HG03097 (cell line): Measurements from ENCODE around the gene EIF4G3.
"Not testable (repeated sequence)": the region's sequence is repeated elsewhere in the genome, so short reads cannot be mapped to it uniquely, and the experiment has no call there.

ENCODE experiments used
- ATAC-seq: cut with Tn5 transposase; IDR thresholded peaks from one replicate; pipeline ENCODE4 v1.9.1; 2021; ENCODE audit not compliant: unreplicated experiment, low FRiP score

Gene EIF4G3

GRCh38 chr1:21106709-21107108 lies 70.0 kb downstream of the EIF4G3 start:
- ATAC-seq: no peak

DNA sequence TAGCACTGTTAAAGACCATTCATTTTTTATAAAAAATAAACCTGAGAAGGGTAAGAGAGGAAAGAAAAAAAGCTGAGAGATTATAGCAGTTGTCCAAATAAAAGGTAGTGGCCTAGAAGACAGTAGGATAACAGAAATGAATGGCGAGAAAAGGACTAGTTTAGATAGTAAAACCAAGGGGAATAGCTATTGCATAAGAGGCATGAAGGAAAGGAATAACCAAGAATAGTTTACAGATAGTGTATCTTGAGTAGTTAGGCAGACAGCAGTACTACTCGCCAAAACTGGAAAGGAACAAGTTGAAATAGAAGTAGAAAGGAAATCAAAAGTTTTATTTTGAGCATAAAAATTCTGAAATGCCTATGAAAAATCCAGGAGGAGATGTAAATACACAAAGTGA lies 70.5 kb downstream of the EIF4G3 start:
- no peak for ATAC-seq

- no peak for ATAC-seq
These were observed 70.9 kb downstream of the EIF4G3 start for GRCh38 chr1:21105807-21106206.

DNA sequence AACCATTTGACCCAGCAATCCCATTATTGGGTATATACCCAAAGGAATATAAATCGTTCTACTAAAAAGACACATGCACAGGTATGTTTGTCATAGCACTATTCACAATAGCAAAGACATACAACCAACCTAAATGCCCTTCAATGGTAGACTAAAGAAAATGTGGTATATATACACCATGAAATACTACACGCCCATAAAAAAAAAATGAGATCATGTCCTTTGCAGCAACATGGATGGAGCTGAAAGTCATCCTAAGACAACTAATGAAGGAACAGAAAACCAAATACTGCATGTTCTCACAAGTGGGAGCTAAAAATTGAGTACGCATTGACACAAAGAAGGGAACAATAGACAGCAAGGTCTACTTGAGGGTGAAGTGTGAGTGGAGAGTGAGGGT lies 72.0 kb downstream of the EIF4G3 start:
- no peak for ATAC-seq

GRCh38 chr1:21100481-21100921 lies 76.2 kb downstream of the EIF4G3 start:
- ATAC-seq: no peak

DNA sequence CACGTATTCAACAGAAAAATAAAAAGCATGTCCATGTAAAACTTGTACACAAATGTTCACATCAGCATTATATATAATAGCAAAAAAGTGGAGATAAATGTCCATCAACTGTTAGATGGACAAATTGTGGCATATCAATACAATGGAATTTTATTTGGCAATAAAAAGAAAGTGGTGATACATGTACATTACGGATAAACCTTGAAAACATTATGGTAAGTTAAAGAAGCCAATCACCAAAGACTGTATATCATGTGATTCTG lies 76.9 kb downstream of the EIF4G3 start:
- ATAC-seq: no peak

DNA sequence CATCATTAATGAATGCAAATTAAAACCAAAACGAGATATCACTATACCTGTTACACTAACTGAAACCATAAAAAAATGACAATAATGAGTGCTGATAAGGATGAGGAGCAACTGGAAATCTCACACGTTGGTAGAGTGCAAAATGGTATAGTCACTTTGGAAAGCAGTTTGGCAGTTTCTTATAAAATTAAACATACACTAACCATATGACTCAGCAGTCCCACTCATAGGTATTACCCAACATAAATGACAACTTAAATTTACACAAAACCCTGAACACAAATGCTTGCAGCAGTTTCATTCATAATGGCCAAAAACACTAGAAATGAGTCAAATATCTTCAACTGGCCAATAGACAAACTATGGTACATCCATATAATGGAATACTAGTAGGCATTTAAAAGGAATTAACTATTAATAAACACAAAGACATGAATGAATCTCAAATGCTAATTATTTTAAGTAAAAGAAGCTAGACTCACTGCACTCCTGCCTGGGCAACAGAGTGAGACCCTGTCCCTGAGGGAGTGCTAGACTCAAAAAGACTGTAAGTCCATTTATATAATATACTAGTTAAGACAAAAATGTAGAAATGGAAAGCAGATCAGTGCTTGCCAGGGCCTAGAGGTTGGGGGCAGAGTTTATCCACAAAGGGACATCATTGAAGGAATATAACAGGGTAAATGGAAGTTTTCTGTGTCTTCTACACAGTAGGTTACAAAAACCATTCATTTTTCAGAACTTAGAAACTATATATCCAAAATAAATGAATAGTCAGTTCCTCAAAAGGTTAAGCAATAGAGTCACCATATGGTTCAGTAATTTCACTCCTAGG lies 77.4 kb downstream of the EIF4G3 start:
- ATAC-seq: no peak

GRCh38 chr1:21098186-21098915 lies 78.3 kb downstream of the EIF4G3 start:
- no peak for ATAC-seq

DNA sequence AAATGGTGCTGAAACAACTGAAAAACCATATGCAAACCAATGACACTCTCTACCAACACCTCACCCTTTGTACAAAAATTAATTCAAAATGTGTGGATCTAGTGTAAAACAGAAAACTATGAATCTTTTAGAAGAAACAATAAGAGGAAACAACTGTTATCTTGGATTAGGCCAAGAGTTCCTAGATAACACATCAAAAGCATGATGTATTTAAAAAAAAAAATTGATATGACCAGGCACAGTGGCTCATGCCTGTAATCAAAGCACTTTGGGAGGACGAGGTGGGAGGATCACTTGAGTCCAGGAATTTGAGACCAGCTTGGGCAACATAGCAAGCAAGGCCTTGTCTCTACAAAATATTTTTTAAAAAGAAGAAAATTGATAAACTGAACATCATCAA lies 79.0 kb downstream of the EIF4G3 start:
- ATAC-seq: no peak

DNA sequence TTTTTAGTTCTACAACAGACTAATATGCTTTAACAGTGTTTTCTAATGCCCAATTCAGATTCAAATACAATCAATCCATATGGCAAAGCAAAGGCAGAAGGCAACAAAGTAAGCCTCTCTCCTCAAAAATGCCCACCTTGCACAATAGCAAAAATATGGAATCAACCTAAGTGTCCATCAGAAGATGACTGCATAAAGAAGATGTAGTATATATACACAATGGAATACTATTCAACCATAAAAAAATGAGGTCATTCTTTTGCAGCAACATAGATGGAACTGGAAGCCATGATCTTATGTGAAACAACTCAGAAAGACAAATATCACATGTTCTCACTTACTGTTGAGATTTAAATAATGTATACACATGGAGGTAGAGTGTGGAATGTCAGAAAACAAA lies 80.7 kb downstream of the EIF4G3 start:
- ATAC-seq: no peak

DNA sequence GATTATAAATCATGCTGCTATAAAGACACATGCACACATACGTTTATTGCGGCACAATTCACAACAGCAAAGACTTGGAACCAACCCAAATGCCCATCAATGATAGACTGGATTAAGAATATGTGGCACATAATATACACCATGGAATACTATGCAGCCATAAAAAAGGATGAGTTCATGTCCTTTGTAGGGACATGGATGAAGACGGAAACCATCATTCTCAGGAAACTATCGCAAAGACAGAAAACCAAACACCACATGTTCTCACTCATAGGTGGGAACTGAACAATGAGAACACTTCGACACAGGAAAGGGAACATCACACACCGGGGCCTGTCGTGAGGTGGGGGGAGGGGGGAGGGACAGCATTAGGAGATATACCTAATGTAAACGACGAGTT lies 82.4 kb downstream of the EIF4G3 start:
- ATAC-seq: not testable (repeated sequence)

- ATAC-seq: not testable (repeated sequence)
These were observed 83.3 kb downstream of the EIF4G3 start for GRCh38 chr1:21093271-21093958.

- not testable (repeated sequence) for ATAC-seq
These were observed 84.2 kb downstream of the EIF4G3 start for GRCh38 chr1:21092545-21092944.

GRCh38 chr1:21091053-21091690 lies 85.5 kb downstream of the EIF4G3 start:
- ATAC-seq: not testable (repeated sequence)

DNA sequence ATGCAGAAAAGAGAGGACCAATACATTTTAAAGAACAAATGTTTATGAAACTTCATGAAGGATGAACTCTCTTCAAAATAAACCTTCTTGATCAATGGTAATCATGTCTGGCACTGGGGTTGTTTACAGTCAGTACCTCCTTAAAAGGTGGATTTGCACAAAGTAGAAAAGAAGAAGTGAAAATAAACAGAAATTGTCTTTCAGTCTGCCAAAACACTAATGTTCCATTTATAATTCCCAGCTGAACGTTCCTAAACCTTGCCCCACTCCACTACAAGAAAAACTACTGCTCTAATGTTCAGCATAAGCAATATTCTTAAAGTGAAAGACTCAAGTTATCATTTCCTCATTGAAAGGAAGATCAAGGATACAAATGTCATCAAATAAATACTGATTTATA lies 86.2 kb downstream of the EIF4G3 start:
- no peak for ATAC-seq

GRCh38 chr1:21089731-21090130 lies 87.0 kb downstream of the EIF4G3 start:
- no peak for ATAC-seq

GRCh38 chr1:21089299-21089698 lies 87.4 kb downstream of the EIF4G3 start:
- no peak for ATAC-seq

DNA sequence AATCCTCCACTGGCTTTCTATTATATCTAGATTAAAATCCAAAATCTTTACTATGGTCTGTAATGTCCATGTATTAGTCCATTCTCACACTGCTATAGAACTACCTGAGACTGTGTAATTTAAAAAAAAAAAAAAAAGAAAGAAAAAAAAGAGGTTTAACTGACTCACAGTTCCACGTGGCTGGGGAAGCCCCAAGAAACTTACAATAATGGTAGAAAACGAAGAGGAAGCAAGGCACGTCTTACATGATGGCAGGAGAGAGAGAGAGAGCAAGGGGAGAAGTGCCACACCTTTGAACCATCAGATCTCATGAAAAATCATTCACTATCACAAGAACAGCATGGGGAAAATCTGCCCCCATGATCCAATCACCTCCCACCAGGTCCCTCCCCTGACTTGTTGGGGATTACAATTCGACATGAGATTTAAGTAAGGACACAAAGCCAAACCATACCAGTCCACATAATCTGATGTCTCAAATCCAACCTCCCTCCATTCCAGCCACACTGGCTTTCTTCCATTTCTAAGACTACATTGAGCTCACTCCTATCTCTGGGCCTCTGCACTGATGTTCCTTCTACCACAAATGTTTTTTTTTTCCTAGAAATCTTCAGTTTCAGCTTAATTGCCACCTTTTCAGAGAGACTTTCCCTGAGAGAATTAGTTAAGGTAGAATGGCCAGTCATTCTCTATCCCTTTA lies 92.4 kb downstream of the EIF4G3 start:
- ATAC-seq: no peak

DNA sequence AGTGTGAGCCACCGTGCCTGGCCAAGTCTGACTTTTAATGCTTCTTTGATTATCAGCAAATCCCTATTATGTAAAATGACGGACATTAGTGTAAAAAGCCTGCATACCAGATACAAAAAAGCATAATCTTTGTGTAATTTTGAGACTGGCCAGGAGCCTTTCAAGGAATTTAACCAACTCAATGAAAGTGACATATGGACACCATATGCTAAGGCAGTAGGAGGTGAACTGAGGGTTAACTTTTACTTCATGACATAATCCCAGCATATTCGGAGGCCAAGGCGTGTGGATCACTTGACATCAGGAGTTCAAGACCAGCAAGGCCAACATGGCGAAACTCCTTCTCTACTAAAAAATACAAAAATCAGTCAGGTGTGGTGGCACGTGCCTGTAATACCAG lies 94.6 kb downstream of the EIF4G3 start:
- ATAC-seq: no peak

DNA sequence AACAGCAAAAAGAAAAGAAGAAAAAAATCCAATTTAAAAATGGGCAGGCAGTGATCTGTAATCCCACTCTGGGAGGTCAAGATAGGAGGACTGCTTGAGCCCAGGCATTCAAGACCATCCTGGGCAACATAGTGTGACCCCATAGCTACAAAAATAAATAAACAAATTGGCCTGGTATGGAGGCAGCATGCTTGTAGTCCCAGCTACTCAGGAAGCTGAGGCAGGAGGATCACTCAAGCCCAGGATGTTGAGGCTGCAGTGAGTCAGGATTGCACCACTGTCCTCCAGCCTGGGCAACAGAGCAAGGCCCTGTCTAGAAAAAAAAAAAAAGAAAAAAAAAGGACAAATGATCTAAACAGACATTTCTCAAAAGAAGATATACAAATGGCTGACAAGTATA lies 99.6 kb downstream of the EIF4G3 start:
- ATAC-seq: no peak

DNA sequence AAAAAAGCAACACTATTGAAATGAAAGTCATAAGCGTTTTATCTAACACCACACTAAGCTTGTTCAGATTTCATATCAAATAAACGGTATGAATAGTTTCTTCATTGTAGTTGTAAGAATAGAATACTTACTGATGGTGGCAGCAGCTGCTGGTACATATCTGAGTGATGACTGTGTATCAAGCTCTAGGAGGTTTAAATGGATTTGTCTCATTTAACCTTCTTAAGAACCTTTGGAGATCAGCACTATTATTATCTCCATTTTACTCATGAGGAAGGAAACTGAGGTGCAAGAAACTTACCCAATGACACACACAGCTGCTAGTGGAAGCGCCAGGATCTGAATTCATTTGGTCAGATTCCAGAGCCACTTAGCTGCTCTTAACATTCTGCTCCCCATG lies 104.0 kb downstream of the EIF4G3 start:
- no peak for ATAC-seq
